Mononuclear cell (primary cell): Measurements from ENCODE around the gene NAP1L4. TPM values are rescaled to one million over a fixed set of nuclear protein-coding genes. Genes with fewer than 3 reads are reported as not detected.

Source experiments
- H3K27me3 ChIP-seq: 2 replicates; pipeline ENCODE4 v1.6.0; 2011; ENCODE audit warnings: low read length, control low read depth; ENCODE audit not compliant: insufficient read depth
- H3K4me1 ChIP-seq: 2 replicates; pipeline ENCODE4 v1.5.1; 2011; ENCODE audit warnings: mild to moderate bottlenecking, low read length, control low read depth; ENCODE audit not compliant: insufficient read depth
- H3K4me3 ChIP-seq: 2 replicates; pipeline ENCODE4 v1.5.1; 2011; ENCODE audit warnings: mild to moderate bottlenecking, low read length, moderate library complexity
- H3K9me3 ChIP-seq: 2 replicates; pipeline ENCODE4 v1.5.1; 2011; ENCODE audit warnings: low read depth, mild to moderate bottlenecking, control low read depth, low read length
- total RNA-seq: library from RNA; depleted of rRNA; stranded (reverse); fragments of >200 nt; gene quantifications from one replicate; pipeline ENCODE4 v1.2.3, GENCODE V29; 2012

Gene NAP1L4
- total RNA-seq, 1 donor: 272 TPM

DNA sequence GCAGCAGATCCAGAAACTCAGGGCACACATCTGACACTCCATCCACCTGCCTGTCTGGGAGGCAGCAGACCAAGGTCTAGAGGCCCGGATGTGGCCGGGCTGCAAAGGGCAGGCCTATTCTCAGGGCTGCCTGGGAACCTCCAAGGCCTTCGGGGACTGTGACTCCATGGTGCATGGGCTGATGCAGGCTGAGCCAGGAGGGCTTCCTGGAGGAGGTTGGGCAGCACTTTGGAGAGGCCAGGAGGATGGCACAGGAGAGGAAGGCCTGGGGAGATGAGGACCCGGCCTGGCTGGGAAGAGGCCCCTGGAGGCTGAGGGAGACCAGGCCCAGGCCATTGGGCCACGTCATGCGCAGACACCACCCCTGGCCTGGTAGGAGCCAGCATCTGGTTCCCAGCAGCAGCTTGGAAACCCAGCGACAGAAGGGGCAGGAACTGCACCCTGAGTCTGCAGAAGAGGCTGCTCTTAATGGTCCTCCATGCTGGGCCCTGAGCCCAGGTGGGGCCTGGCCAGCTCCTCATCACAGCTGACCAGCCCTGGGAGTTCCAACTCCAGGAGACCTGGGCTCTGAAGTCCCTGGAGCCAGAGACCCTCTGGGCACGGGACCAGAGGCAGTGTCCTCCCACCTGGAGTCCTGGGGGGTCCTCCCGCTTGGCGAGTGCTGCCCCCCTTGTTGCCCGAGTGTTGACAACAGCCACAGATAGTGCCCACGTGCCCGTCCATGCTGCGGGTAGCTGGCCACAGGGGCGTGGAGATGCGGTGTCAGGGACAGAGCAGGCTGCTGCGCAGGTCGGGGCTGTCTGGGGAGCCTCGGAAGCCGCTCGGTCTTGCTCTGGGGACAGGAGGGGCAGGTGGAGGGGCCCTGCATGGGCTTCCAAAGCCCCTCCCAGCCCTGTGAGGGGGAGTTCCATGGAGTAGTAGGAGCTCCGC lies 68.4 kb downstream of the NAP1L4 start:
- no peaks in the 10 kb centered on the region for H3K9me3 ChIP-seq
- H3K4me3 ChIP-seq: no peak overlapping the region
- H3K27me3 ChIP-seq: peaks cover 20% of the 10 kb centered on the region
- H3K4me1 ChIP-seq: peaks cover 11% of the 10 kb centered on the region

DNA sequence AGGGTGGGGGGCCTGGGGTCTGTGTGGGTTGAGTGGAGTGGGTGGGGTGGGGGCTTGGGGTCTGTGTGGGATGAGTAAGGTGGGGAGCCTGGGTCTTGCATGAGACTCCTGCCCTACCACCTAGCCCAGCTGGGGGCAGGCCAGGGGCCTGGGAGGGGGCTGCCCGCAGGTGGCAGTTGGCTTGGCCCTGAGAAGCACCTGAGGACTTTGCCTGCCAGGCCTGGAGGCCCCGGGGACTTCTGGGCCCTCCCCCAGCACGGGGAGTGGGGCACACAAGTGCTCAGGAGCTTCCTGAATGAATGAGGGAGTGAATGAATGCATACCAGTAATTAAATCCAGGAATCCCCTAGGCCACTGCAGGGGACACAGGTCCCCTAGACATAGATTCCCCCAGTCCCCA lies 69.5 kb downstream of the NAP1L4 start:
- Histone ChIP-seq H3K4me1 (peaks cover under 1% of the 10 kb centered on the region), H3K4me3 (no peak overlapping the region), H3K9me3 (no peaks in the 10 kb centered on the region), H3K27me3 (peaks cover 10% of the 10 kb centered on the region)

- Histone ChIP-seq H3K4me3 (no peak overlapping the region), H3K4me1 (no peaks in the 10 kb centered on the region), H3K9me3 (no peaks in the 10 kb centered on the region), H3K27me3 (peaks cover 3% of the 10 kb centered on the region)
These were observed 70.2 kb downstream of the NAP1L4 start for GRCh38 chr11:2921742-2922493.

- Histone ChIP-seq H3K27me3 (no peaks in the 10 kb centered on the region), H3K9me3 (no peaks in the 10 kb centered on the region), H3K4me1 (no peaks in the 10 kb centered on the region), H3K4me3 (no peak overlapping the region)
These were observed 70.9 kb downstream of the NAP1L4 start for GRCh38 chr11:2921261-2921660.

GRCh38 chr11:2920343-2920742 lies 71.8 kb downstream of the NAP1L4 start:
- Histone ChIP-seq H3K4me1 (no peaks in the 10 kb centered on the region), H3K27me3 (no peaks in the 10 kb centered on the region), H3K9me3 (no peaks in the 10 kb centered on the region), H3K4me3 (no peak overlapping the region)

GRCh38 chr11:2919837-2920236 lies 72.3 kb downstream of the NAP1L4 start:
- Histone ChIP-seq H3K27me3 (no peaks in the 10 kb centered on the region), H3K4me3 (no peak overlapping the region), H3K9me3 (no peaks in the 10 kb centered on the region), H3K4me1 (no peaks in the 10 kb centered on the region)

DNA sequence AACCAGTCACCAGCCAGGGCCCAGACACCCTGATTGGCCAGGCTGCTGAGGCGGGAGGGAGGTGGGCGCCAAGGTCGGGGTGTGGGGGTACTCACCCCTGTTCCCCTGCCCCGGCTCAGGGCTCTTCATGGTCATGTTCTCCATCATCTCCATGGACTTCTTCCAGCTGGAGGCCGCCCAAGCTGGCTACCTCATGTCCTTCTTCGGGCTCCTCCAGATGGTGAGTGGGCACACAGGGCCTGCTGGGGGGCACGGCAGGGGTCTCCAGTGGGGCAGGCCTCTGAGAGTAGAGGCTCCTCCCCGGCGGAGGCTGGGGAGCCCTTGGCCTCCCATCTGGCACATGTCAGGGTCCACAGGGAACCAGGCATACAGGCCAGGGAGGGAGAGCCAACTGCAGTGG lies 72.9 kb downstream of the NAP1L4 start:
- Histone ChIP-seq H3K4me1 (no peaks in the 10 kb centered on the region), H3K27me3 (no peaks in the 10 kb centered on the region), H3K4me3 (no peak overlapping the region), H3K9me3 (no peaks in the 10 kb centered on the region)

GRCh38 chr11:2917842-2918490 lies 74.2 kb downstream of the NAP1L4 start:
- H3K27me3 ChIP-seq: no peaks in the 10 kb centered on the region
- H3K4me1 ChIP-seq: peaks cover 8% of the 10 kb centered on the region
- no peak overlapping the region for H3K4me3 ChIP-seq
- H3K9me3 ChIP-seq: no peaks in the 10 kb centered on the region

- H3K9me3 ChIP-seq: no peaks in the 10 kb centered on the region
- peaks cover 8% of the 10 kb centered on the region for H3K4me1 ChIP-seq
- H3K27me3 ChIP-seq: no peaks in the 10 kb centered on the region
- no peak overlapping the region for H3K4me3 ChIP-seq
These were observed 75.1 kb downstream of the NAP1L4 start for GRCh38 chr11:2916892-2917645.

DNA sequence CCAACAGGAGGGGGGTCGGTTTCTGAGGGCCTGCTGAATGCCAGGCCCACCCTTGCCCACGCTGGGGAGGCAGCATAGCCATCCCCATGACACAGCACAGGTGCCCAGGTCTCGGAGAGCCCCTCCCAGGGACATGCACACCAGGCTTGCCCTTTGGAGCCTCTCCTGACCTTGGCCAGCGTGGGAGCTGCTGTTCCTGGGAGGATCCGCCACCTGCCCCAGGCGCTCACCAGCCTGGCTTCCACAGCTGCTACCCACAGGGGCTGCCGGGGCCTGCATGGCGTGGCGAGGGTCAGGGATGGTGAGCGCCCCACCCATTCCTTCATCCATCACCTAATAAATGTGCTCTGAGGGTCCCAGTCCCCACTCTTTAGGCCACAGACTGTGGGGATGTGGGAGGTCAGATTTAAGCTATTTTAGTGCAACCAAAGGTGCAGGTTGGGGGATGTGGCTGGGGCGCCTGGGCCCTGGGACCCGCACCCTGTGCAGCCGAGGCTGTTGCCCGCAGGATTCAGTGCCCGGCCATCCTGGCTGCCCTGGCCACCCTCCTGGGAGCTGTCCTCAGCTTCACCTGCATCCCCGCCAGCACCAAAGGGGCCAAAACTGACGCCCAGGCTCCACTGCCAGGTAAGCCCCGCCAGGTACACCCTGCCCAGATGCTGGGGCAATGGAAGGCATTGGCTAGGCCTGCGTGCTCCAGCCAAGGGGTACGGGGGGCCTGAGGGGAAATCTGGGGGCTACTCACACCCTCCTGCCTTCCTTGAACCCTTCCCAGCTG lies 75.8 kb downstream of the NAP1L4 start:
- Histone ChIP-seq H3K27me3 (no peaks in the 10 kb centered on the region), H3K4me1 (peaks cover 8% of the 10 kb centered on the region), H3K4me3 (no peak overlapping the region), H3K9me3 (no peaks in the 10 kb centered on the region)

DNA sequence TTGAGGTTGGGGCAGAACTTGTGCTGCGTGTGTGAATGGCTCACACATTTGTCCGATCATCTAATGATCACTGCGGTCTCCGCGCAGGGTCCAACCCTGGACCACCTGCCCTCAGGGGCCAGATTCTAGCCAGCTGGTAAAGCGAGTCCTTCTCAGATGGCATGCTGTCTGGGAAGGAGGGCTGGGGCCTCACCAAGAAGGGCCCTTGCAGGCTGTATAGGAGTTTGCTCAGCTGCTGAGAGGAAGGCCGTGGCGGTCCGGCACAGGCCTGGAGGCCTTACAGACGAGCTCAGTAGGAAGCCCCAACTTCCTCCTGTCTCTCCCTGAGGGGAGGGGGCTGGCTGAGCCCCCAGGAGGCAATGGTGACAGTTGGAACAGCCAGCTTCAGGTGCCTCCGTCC lies 76.7 kb downstream of the NAP1L4 start:
- H3K9me3 ChIP-seq: no peaks in the 10 kb centered on the region
- peaks cover 8% of the 10 kb centered on the region for H3K4me1 ChIP-seq
- no peak overlapping the region for H3K4me3 ChIP-seq
- no peaks in the 10 kb centered on the region for H3K27me3 ChIP-seq

GRCh38 chr11:2914455-2915195 lies 77.5 kb downstream of the NAP1L4 start:
- no peak overlapping the region for H3K4me3 ChIP-seq
- no peaks in the 10 kb centered on the region for H3K9me3 ChIP-seq
- H3K27me3 ChIP-seq: no peaks in the 10 kb centered on the region
- peaks cover 8% of the 10 kb centered on the region for H3K4me1 ChIP-seq

GRCh38 chr11:2913776-2914175 lies 78.4 kb downstream of the NAP1L4 start:
- no peaks in the 10 kb centered on the region for H3K9me3 ChIP-seq
- H3K4me1 ChIP-seq: peaks cover 8% of the 10 kb centered on the region
- no peak overlapping the region for H3K4me3 ChIP-seq
- no peaks in the 10 kb centered on the region for H3K27me3 ChIP-seq
